Measurements from ENCODE around the gene TSACC.

DNA sequence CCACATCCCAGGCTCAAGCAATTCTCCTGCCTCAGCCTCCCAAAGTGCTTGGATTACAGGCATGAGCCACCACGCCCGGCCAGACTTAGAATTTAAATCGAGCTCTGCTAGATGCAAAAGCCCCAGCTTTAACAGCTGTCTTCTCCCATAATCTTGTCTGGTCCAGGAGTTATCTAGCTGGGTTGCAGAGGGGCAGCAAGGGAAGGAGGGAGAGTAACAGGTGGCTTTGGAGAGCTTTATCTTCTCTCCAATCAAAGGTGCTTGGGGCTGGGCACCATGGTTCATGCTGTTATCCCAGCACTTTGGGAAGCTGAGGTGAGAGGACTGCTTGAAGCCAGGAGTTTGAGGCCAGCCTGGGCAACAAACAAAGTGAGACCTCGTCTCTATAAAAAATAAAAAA is 34.5 kb downstream of the TSACC start:
- TF ChIP-seq, protein P1, sequence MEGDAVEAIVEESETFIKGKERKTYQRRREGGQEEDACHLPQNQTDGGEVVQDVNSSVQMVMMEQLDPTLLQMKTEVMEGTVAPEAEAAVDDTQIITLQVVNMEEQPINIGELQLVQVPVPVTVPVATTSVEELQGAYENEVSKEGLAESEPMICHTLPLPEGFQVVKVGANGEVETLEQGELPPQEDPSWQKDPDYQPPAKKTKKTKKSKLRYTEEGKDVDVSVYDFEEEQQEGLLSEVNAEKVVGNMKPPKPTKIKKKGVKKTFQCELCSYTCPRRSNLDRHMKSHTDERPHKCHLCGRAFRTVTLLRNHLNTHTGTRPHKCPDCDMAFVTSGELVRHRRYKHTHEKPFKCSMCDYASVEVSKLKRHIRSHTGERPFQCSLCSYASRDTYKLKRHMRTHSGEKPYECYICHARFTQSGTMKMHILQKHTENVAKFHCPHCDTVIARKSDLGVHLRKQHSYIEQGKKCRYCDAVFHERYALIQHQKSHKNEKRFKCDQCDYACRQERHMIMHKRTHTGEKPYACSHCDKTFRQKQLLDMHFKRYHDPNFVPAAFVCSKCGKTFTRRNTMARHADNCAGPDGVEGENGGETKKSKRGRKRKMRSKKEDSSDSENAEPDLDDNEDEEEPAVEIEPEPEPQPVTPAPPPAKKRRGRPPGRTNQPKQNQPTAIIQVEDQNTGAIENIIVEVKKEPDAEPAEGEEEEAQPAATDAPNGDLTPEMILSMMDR (conservative IDR thresholded peaks at IDR 0.05; ENCODE audit: low read depth, low read length) = no peak
- TF ChIP-seq EZH2 (IDR thresholded peaks at IDR 0.05; ENCODE audit: borderline replicate concordance, low read depth, low read length, poor library complexity, severe bottlenecking) = no peak
